OCI-LY3 (cell line): ENCODE results near the gene CEACAM20.
"Not testable (repeated sequence)": the region's sequence is repeated elsewhere in the genome, so short reads cannot be mapped to it uniquely, and the experiment has no call there.

Experiments
- CTCF ChIP-seq: fragments of 200-600, 300-600 bp; sonication (generic); IDR thresholded peaks from 2 replicates; pipeline ENCODE4 v1.5.1; 2014; ENCODE audit warnings: antibody characterized with exemption, low read length, low read depth
- EZH2phosphoT487 ChIP-seq: fragments of 200-600 bp; shearing (Covaris generic); IDR thresholded peaks from 2 replicates; pipeline ENCODE4 v1.6.1; 2018; ENCODE audit warnings: antibody characterized with exemption, mixed run types, low read depth

- TF ChIP-seq CTCF, EZH2phosphoT487: not testable (repeated sequence)
These were observed 21.5 kb upstream of the CEACAM20 start for GRCh38 chr19:44550976-44551375.
